ENCODE results near the gene COL6A2. TPM values are rescaled to one million over a fixed set of nuclear protein-coding genes. Genes with fewer than 3 reads are reported as not detected.
"Not testable (repeated sequence)": the region's sequence is repeated elsewhere in the genome, so short reads cannot be mapped to it uniquely, and the experiment has no call there.

COL6A2 gene
- total RNA-seq, 1 experiment from 2014 or later: 15.0 TPM

GRCh38 chr21:46069719-46070279 lies 28.1 kb upstream of the COL6A2 start:
- POLR2A ChIA-PET (ENCODE audit: low non-redundant PET): no interaction called here
- intact Hi-C loops (cut with micrococcal nuclease; ENCODE audit: unreplicated experiment): no loop called here
- Histone ChIP-seq H3K9me3 (ENCODE audit: low read depth, low read length, poor library complexity, severe bottlenecking) (no peaks in the 10 kb centered on the region), H3K27ac (ENCODE audit: low read depth, low read length, poor library complexity, severe bottlenecking) (no peak overlapping the region), H3K36me3 (ENCODE audit: insufficient read depth, low read length, poor library complexity, severe bottlenecking) (no peaks in the 10 kb centered on the region), H3K4me3 (ENCODE audit: low read depth, low read length, poor library complexity, severe bottlenecking) (no peak overlapping the region), H3K4me1 (ENCODE audit: insufficient read depth, low read length, poor library complexity, severe bottlenecking) (no peaks in the 10 kb centered on the region), H3K27me3 (replicated peaks; ENCODE audit: insufficient read depth, low read depth, low read length, poor library complexity) (no peaks in the 10 kb centered on the region)
- TF ChIP-seq EZH2 (IDR thresholded peaks at IDR 0.05; ENCODE audit: borderline replicate concordance, low read depth, low read length, poor library complexity, severe bottlenecking): no peak
- TF ChIP-seq CTCF (conservative IDR thresholded peaks at IDR 0.05; ENCODE audit: low read depth, low read length): no peak
- no peak for DNase-seq (ENCODE audit: low spot score)
- CTCF ChIA-PET: no interaction called here
- no TSS peak for BruUV-seq (replicated peaks)

DNA sequence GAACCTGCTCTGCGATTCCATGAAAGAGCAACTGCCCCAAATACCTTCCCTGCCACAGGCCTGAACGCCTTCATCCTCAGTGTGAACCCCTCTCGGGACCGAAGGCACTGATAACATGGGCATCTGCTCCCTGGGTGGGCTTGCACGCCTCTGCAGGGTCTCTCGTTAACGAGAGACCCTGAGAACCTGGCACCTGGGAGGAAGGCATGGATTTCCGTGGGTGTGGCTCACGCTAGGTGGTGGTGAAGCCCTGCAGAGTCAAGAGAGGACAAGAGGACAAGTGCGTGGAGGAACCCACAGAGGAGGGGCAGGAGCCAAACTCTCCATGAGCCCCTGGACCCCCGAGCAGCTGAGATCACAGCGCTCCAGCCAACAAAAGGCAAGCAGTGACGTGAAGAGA lies 26.8 kb upstream of the COL6A2 start:
- H3K36me3 ChIP-seq (ENCODE audit: insufficient read depth, low read length, poor library complexity, severe bottlenecking): no peaks in the 10 kb centered on the region
- no peak for DNase-seq (ENCODE audit: low spot score)
- H3K27me3 ChIP-seq (replicated peaks; ENCODE audit: insufficient read depth, low read depth, low read length, poor library complexity): no peaks in the 10 kb centered on the region
- no peaks in the 10 kb centered on the region for H3K4me1 ChIP-seq (ENCODE audit: insufficient read depth, low read length, poor library complexity, severe bottlenecking)
- no peaks in the 10 kb centered on the region for H3K9me3 ChIP-seq (ENCODE audit: low read depth, low read length, poor library complexity, severe bottlenecking)
- ChIA-PET CTCF (no interaction called here), POLR2A (ENCODE audit: low non-redundant PET) (no interaction called here)
- no peak overlapping the region for H3K4me3 ChIP-seq (ENCODE audit: low read depth, low read length, poor library complexity, severe bottlenecking)
- intact Hi-C loops (cut with micrococcal nuclease; ENCODE audit: unreplicated experiment): no loop called here
- H3K27ac ChIP-seq (ENCODE audit: low read depth, low read length, poor library complexity, severe bottlenecking): no peak overlapping the region
- no TSS peak for BruUV-seq (replicated peaks)
- TF ChIP-seq EZH2 (IDR thresholded peaks at IDR 0.05; ENCODE audit: borderline replicate concordance, low read depth, low read length, poor library complexity, severe bottlenecking): no peak
- TF ChIP-seq CTCF (conservative IDR thresholded peaks at IDR 0.05; ENCODE audit: low read depth, low read length): no peak

DNA sequence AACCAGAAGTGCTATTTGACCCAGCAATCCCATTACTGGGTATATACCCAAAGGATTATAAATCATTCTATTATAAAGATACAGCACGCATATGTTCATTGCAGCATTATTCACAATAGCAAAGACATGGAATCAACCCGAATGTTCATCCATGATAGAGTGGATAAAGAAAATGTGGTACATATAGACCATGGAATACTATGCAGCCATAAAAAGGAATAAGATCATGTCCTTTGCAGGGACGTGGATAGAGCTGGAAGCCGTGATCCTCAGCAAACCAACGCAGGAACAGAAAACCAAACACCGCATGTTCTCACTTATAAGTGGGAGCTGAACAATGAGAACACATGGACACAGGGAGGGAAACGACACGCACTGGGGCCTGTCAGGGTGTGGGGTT lies 21.2 kb upstream of the COL6A2 start:
- intact Hi-C loops (cut with micrococcal nuclease; ENCODE audit: unreplicated experiment); H3K27ac ChIP-seq (ENCODE audit: low read depth, low read length, poor library complexity, severe bottlenecking); H3K9me3 ChIP-seq (ENCODE audit: low read depth, low read length, poor library complexity, severe bottlenecking); H3K36me3 ChIP-seq (ENCODE audit: insufficient read depth, low read length, poor library complexity, severe bottlenecking); DNase-seq (ENCODE audit: low spot score); POLR2A ChIA-PET (ENCODE audit: low non-redundant PET); CTCF ChIA-PET; BruUV-seq (replicated peaks); H3K4me3 ChIP-seq (ENCODE audit: low read depth, low read length, poor library complexity, severe bottlenecking); H3K27me3 ChIP-seq (replicated peaks; ENCODE audit: insufficient read depth, low read depth, low read length, poor library complexity); H3K4me1 ChIP-seq (ENCODE audit: insufficient read depth, low read length, poor library complexity, severe bottlenecking): not testable (repeated sequence)

DNA sequence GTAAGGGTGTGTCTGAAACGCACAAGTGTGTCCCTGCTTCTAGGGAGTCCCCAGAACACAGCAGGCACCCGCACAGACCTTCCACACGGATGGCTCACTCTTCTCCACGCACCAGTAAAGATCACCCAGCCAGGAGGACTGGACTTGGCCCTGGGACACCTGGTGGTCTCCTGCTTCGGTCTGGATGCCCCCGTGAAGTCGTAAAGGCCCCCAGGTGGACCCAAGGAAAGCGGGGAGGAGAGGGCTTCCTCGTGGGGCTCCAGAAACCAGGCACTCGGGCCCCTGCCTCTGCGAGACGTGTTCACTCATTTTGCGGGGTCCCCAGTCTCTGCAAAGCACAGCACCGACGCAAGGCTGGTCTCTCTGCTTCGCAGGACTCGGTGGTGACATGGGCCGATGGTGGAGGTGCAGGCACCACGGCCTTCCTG lies 20.2 kb upstream of the COL6A2 start:
- Histone ChIP-seq H3K4me1 (ENCODE audit: insufficient read depth, low read length, poor library complexity, severe bottlenecking) (peaks cover 6% of the 10 kb centered on the region), H3K27me3 (replicated peaks; ENCODE audit: insufficient read depth, low read depth, low read length, poor library complexity) (no peaks in the 10 kb centered on the region), H3K27ac (ENCODE audit: low read depth, low read length, poor library complexity, severe bottlenecking) (no peak overlapping the region), H3K36me3 (ENCODE audit: insufficient read depth, low read length, poor library complexity, severe bottlenecking) (no peaks in the 10 kb centered on the region), H3K4me3 (ENCODE audit: low read depth, low read length, poor library complexity, severe bottlenecking) (no peak overlapping the region), H3K9me3 (ENCODE audit: low read depth, low read length, poor library complexity, severe bottlenecking) (no peaks in the 10 kb centered on the region)
- CTCF ChIA-PET: no interaction called here
- TF ChIP-seq CTCF (conservative IDR thresholded peaks at IDR 0.05; ENCODE audit: low read depth, low read length) (no peak), EZH2 (IDR thresholded peaks at IDR 0.05; ENCODE audit: borderline replicate concordance, low read depth, low read length, poor library complexity, severe bottlenecking) (no peak)
- POLR2A ChIA-PET (ENCODE audit: low non-redundant PET): no interaction called here
- no peak for DNase-seq (ENCODE audit: low spot score)
- no TSS peak for BruUV-seq (replicated peaks)
- intact Hi-C loops (cut with micrococcal nuclease; ENCODE audit: unreplicated experiment): no loop called here
